WTC11 (cell line): ENCODE data around the gene FRMD4A. TPM values are rescaled to one million over a fixed set of nuclear protein-coding genes. Genes with fewer than 3 reads are reported as not detected.
A peak's percentile ranks its signal among the peaks of the same experiment; 100 is the strongest.

Source experiments
- ATAC-seq: fragments of 200-7000 bp; cut with Tn5 transposase; 2 replicates; pipeline ENCODE4 v1.10.0; 2021; ENCODE audit warnings: mild to moderate bottlenecking, moderate library complexity
- CTCF ChIA-PET: fragments of 300-600 bp; sonication (Branson Sonifier 250); formaldehyde crosslinking; loops from one replicate; lab custom pipeline; 2021; ENCODE audit warnings: antibody characterized with exemption; lab: Charles Lee
- POLR2A ChIA-PET: fragments of 350-600 bp; sonication (Branson Sonifier 250); formaldehyde crosslinking; loops from one replicate; lab custom pipeline; 2021; ENCODE audit warnings: antibody characterized with exemption; lab: Charles Lee
- DNase-seq: peaks from one replicate; pipeline ENCODE4 v3.0.0; 2021; ENCODE audit warnings: low spot score
- H3K27ac Mint-ChIP-seq: 2 replicates; pipeline ENCODE4 v1.8.0; 2021; ENCODE audit warnings: mixed read lengths
- H3K27me3 Mint-ChIP-seq: 2 replicates; pipeline ENCODE4 v1.8.0; 2021; ENCODE audit warnings: low read depth, mild to moderate bottlenecking, moderate library complexity, mixed read lengths
- H3K36me3 Mint-ChIP-seq: 2 replicates; pipeline ENCODE4 v1.8.0; 2021; ENCODE audit warnings: mixed read lengths
- H3K4me1 Mint-ChIP-seq: 2 replicates; pipeline ENCODE4 v1.8.0; 2022; ENCODE audit warnings: mixed read lengths
- H3K4me3 Mint-ChIP-seq: 2 replicates; pipeline ENCODE4 v1.8.0; 2021; ENCODE audit warnings: mild to moderate bottlenecking, moderate library complexity, mixed read lengths
- H3K9me3 Mint-ChIP-seq: 2 replicates; pipeline ENCODE4 v1.8.0; 2021; ENCODE audit warnings: mixed read lengths
- ARID4B ChIP-seq: sonication (generic); formaldehyde crosslinking; IDR thresholded peaks from 2 replicates; pipeline ENCODE4 v1.8.0; 2023; ENCODE audit warnings: missing genetic modification reagents, mild to moderate bottlenecking, borderline replicate concordance
- ATF1 ChIP-seq: sonication (generic); formaldehyde crosslinking; IDR thresholded peaks from 2 replicates; pipeline ENCODE4 v1.8.1; 2023; ENCODE audit warnings: mild to moderate bottlenecking, moderate library complexity, missing genetic modification reagents
- CDX4 ChIP-seq: fragments of 250-450 bp; sonication (Bioruptor Pico); IDR thresholded peaks from 2 replicates; pipeline ENCODE4 v1.9.0; 2021; ENCODE audit warnings: moderate library complexity, mild to moderate bottlenecking, inconsistent platforms, borderline replicate concordance
- CREM ChIP-seq: sonication (generic); formaldehyde crosslinking; IDR thresholded peaks from 2 replicates; pipeline ENCODE4 v1.8.1; 2022; ENCODE audit warnings: mild to moderate bottlenecking, missing genetic modification reagents, moderate library complexity
- E2F1 ChIP-seq: sonication (generic); formaldehyde crosslinking; IDR thresholded peaks from 2 replicates; pipeline ENCODE4 v1.8.0; 2022; ENCODE audit warnings: mild to moderate bottlenecking, missing genetic modification reagents
- ELF4 ChIP-seq: sonication (generic); formaldehyde crosslinking; IDR thresholded peaks from 2 replicates; pipeline ENCODE4 v1.8.1; 2022; ENCODE audit warnings: low read depth, mild to moderate bottlenecking, moderate library complexity, missing genetic modification reagents
- ETV6 ChIP-seq: sonication (generic); formaldehyde crosslinking; IDR thresholded peaks from 2 replicates; pipeline ENCODE4 v1.8.1; 2022; ENCODE audit warnings: mild to moderate bottlenecking, missing genetic modification reagents
- IRF1 ChIP-seq: sonication (generic); formaldehyde crosslinking; IDR thresholded peaks from 2 replicates; pipeline ENCODE4 v1.8.0; 2023; ENCODE audit warnings: missing genetic modification reagents
- JUN ChIP-seq: sonication (generic); formaldehyde crosslinking; IDR thresholded peaks from 2 replicates; pipeline ENCODE4 v1.8.0; 2023; ENCODE audit warnings: mild to moderate bottlenecking, missing genetic modification reagents
- MAX ChIP-seq: sonication (generic); formaldehyde crosslinking; IDR thresholded peaks from 2 replicates; pipeline ENCODE4 v1.8.0; 2022; ENCODE audit warnings: mild to moderate bottlenecking, missing genetic modification reagents
- NFE2L1 ChIP-seq: sonication (generic); formaldehyde crosslinking; IDR thresholded peaks from 2 replicates; pipeline ENCODE4 v1.8.1; 2023; ENCODE audit warnings: missing genetic modification reagents
- NR1H2 ChIP-seq: sonication (generic); formaldehyde crosslinking; IDR thresholded peaks from 2 replicates; pipeline ENCODE4 v1.9.0; 2021; ENCODE audit warnings: mild to moderate bottlenecking, moderate library complexity, missing genetic modification reagents
- PRRX2 ChIP-seq: fragments of 250-450 bp; sonication (Bioruptor Pico); IDR thresholded peaks from 2 replicates; pipeline ENCODE4 v1.8.0; 2021; ENCODE audit warnings: mild to moderate bottlenecking
- RELA ChIP-seq: sonication (generic); formaldehyde crosslinking; IDR thresholded peaks from 2 replicates; pipeline ENCODE4 v1.8.1; 2022; ENCODE audit warnings: missing genetic modification reagents, mild to moderate bottlenecking, borderline replicate concordance
- RORB ChIP-seq: fragments of 250-450 bp; sonication (Bioruptor Pico); IDR thresholded peaks from 2 replicates; pipeline ENCODE4 v1.9.0; 2021; ENCODE audit warnings: mild to moderate bottlenecking
- SP1 ChIP-seq: sonication (generic); formaldehyde crosslinking; conservative IDR thresholded peaks from 2 replicates; pipeline ENCODE4 v1.8.1; 2022; ENCODE audit warnings: missing genetic modification reagents
- TEAD1 ChIP-seq: sonication (generic); formaldehyde crosslinking; IDR thresholded peaks from 2 replicates; pipeline ENCODE4 v1.8.0; 2022; ENCODE audit warnings: mild to moderate bottlenecking, missing genetic modification reagents
- USF1 ChIP-seq: sonication (generic); formaldehyde crosslinking; IDR thresholded peaks from 2 replicates; pipeline ENCODE4 v1.8.0; 2022; ENCODE audit warnings: mild to moderate bottlenecking, missing genetic modification reagents
- ZMAT4 ChIP-seq: fragments of 250-450 bp; sonication (Bioruptor Pico); IDR thresholded peaks from 2 replicates; pipeline ENCODE4 v1.9.0; 2021; ENCODE audit warnings: mild to moderate bottlenecking
- ZNF423 ChIP-seq: fragments of 250-450 bp; sonication (Bioruptor Pico); IDR thresholded peaks from 2 replicates; pipeline ENCODE4 v2.1.2; 2022; ENCODE audit warnings: mild to moderate bottlenecking, moderate library complexity
- total RNA-seq: library from RNA; stranded (reverse); gene quantifications from 3 replicates; pipeline ENCODE4 v1.2.3, GENCODE V29; 2021
- TF ChIP-seq, protein P1 (sequence below): sonication (generic); formaldehyde crosslinking; IDR thresholded peaks from 2 replicates; pipeline ENCODE4 v1.8.1; 2022; ENCODE audit warnings: low read depth, missing genetic modification reagents, borderline replicate concordance
- TF ChIP-seq, protein P2 (sequence below): sonication (generic); formaldehyde crosslinking; IDR thresholded peaks from 2 replicates; pipeline ENCODE4 v1.8.1; 2022; ENCODE audit warnings: missing genetic modification reagents, borderline replicate concordance

Gene FRMD4A
- total RNA-seq, 1 experiment from 2014 or later: 35.5 TPM

GRCh38 chr10:13700473-13701144 lies 630.1 kb downstream of the FRMD4A start (continued):
- TF ChIP-seq, protein P1, sequence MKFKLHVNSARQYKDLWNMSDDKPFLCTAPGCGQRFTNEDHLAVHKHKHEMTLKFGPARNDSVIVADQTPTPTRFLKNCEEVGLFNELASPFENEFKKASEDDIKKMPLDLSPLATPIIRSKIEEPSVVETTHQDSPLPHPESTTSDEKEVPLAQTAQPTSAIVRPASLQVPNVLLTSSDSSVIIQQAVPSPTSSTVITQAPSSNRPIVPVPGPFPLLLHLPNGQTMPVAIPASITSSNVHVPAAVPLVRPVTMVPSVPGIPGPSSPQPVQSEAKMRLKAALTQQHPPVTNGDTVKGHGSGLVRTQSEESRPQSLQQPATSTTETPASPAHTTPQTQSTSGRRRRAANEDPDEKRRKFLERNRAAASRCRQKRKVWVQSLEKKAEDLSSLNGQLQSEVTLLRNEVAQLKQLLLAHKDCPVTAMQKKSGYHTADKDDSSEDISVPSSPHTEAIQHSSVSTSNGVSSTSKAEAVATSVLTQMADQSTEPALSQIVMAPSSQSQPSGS (CRISPR knock-in tag): no peak
- no peak for TF ChIP-seq ATF1 (CRISPR knock-in tag)
- no peak for TF ChIP-seq TEAD1 (CRISPR knock-in tag)
- TF ChIP-seq RELA: no peak

- DNase-seq (no peak), ATAC-seq (no peak)
- ChIA-PET POLR2A (interaction anchor here (0.6 kb wide), 1 partner anchor 59 kb away, joined by 4 read pairs; no protein-coding TSS in a partner anchor), CTCF (interaction anchor here (0.7 kb wide), 1 partner anchor 335 kb away, joined by 4 read pairs; no protein-coding TSS in a partner anchor)
- H3K4me3 Mint-ChIP-seq: no peak overlapping the region
- peaks cover 24% of the 10 kb centered on the region for H3K4me1 Mint-ChIP-seq
- no peaks in the 10 kb centered on the region for H3K9me3 Mint-ChIP-seq
- TF ChIP-seq PRRX2: no peak
- TF ChIP-seq RORB (CRISPR knock-in tag): no peak
- no peak for TF ChIP-seq ETV6 (CRISPR knock-in tag)
- no peak for TF ChIP-seq CREM
- TF ChIP-seq ATF1 (CRISPR knock-in tag): no peak
- no peak for TF ChIP-seq MAX (CRISPR knock-in tag)
- no peak for TF ChIP-seq ARID4B
- peaks cover 34% of the 10 kb centered on the region for H3K36me3 Mint-ChIP-seq
- no peaks in the 10 kb centered on the region for H3K27me3 Mint-ChIP-seq
- no peak overlapping the region for H3K27ac Mint-ChIP-seq
These were observed 631.5 kb downstream of the FRMD4A start for GRCh38 chr10:13699216-13699615.

DNA sequence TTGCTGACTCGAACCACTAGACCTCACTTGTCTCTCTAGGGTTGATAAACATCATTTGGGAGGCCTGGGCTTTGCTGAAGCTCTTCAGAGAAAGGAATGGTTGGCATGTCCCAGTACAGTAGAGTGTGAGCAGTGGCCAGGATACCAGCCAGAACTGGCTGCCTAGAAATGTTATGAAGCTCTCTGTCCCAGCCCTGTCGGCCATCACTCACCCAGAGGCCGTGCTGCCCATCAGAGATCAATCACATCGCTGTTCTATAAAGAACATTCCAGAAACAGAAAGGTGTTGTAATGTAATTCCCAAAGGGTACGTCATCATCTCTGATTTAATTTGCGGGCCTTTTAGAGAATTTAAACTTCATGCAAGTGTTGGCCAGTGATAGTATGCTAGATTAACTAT lies 632.5 kb downstream of the FRMD4A start:
- POLR2A ChIA-PET: interaction anchor here (0.6 kb wide), 1 partner anchor 108 kb away, joined by 3 read pairs; no protein-coding TSS in a partner anchor
- CTCF ChIA-PET: interaction anchor here (0.6 to 0.7 kb wide), 2 partner anchors 39 to 79 kb away, joined by 5 to 6 read pairs; no protein-coding TSS in a partner anchor
- Mint-ChIP-seq H3K9me3 (no peaks in the 10 kb centered on the region), H3K27me3 (no peaks in the 10 kb centered on the region), H3K27ac (peak overlapping the region; percentile 7; the same call in 1 of the 2 replicates), H3K4me1 (peaks cover 16% of the 10 kb centered on the region), H3K36me3 (peaks cover 44% of the 10 kb centered on the region), H3K4me3 (no peak overlapping the region)
- DNase-seq (no peak), ATAC-seq (no peak)
- no peak for TF ChIP-seq SP1 (CRISPR knock-in tag)
- TF ChIP-seq ELF4: no peak
- no peak for TF ChIP-seq JUN (CRISPR knock-in tag)
- no peak for TF ChIP-seq USF1 (CRISPR knock-in tag)
- TF ChIP-seq E2F1: no peak
- no peak for TF ChIP-seq ETV6 (CRISPR knock-in tag)
- no peak for TF ChIP-seq CDX4
- no peak for TF ChIP-seq NFE2L1
- TF ChIP-seq, protein P2, sequence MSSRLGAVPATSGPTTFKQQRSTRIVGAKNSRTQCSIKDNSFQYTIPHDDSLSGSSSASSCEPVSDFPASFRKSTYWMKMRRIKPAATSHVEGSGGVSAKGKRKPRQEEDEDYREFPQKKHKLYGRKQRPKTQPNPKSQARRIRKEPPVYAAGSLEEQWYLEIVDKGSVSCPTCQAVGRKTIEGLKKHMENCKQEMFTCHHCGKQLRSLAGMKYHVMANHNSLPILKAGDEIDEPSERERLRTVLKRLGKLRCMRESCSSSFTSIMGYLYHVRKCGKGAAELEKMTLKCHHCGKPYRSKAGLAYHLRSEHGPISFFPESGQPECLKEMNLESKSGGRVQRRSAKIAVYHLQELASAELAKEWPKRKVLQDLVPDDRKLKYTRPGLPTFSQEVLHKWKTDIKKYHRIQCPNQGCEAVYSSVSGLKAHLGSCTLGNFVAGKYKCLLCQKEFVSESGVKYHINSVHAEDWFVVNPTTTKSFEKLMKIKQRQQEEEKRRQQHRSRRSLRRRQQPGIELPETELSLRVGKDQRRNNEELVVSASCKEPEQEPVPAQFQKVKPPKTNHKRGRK (CRISPR knock-in tag): no peak
- no peak for TF ChIP-seq ZNF423 (CRISPR knock-in tag)
- no peak for TF ChIP-seq NR1H2
- TF ChIP-seq IRF1 (CRISPR knock-in tag): no peak
- no peak for TF ChIP-seq ZMAT4 (CRISPR knock-in tag)
